HFFc6 (cell line): Measurements from ENCODE around the gene CAB39L. TPM values are rescaled to one million over a fixed set of nuclear protein-coding genes. Genes with fewer than 3 reads are reported as not detected.
"Not testable (repeated sequence)": the region's sequence is repeated elsewhere in the genome, so short reads cannot be mapped to it uniquely, and the experiment has no call there.

Experiments
- DNase-seq: peaks from one replicate; pipeline ENCODE4 v3.0.0-alpha.2; 2018
- H3K27ac Mint-ChIP-seq: 2 replicates; pipeline ENCODE4 v1.8.0; 2020; ENCODE audit warnings: mild to moderate bottlenecking, mixed read lengths
- H3K27me3 Mint-ChIP-seq: 2 replicates; pipeline ENCODE4 v1.8.0; 2021; ENCODE audit warnings: mild to moderate bottlenecking, moderate library complexity, mixed read lengths; ENCODE audit not compliant: insufficient read depth
- H3K36me3 Mint-ChIP-seq: 2 replicates; pipeline ENCODE4 v1.8.0; 2021; ENCODE audit warnings: low read depth, mixed read lengths
- H3K4me1 Mint-ChIP-seq: 2 replicates; pipeline ENCODE4 v1.8.0; 2020; ENCODE audit warnings: low read depth, mixed read lengths
- H3K4me3 Mint-ChIP-seq: 2 replicates; pipeline ENCODE4 v1.8.0; 2020; ENCODE audit warnings: mild to moderate bottlenecking, moderate library complexity, mixed read lengths
- H3K9me3 Mint-ChIP-seq: 2 replicates; pipeline ENCODE4 v1.8.0; 2020; ENCODE audit warnings: mild to moderate bottlenecking, mixed read lengths
- CTCF ChIP-seq: fragments of 200-600 bp; sonication (generic); IDR thresholded peaks from 2 replicates; pipeline ENCODE4 v1.5.0; 2021; ENCODE audit warnings: antibody characterized with exemption, mild to moderate bottlenecking
- total RNA-seq, 6 experiments: library from RNA; stranded (reverse); fragmentation: NEBNext Ultra II Directional; extraction: Animal tissue kit (Norgen Biotek cat#: 25700); gene quantifications; 2 replicates in 1 of 6; 3 replicates in 5 of 6; pipeline ENCODE4 v1.2.3, GENCODE V29; 2021

Gene CAB39L
- total RNA-seq, 6 experiments from 2014 or later, result 3.7 to 6.9 (median 5.9) TPM

GRCh38 chr13:49298416-49298815 lies 145.4 kb downstream of the CAB39L start:
- TF ChIP-seq CTCF, result no peak

GRCh38 chr13:49297338-49297737 lies 146.5 kb downstream of the CAB39L start:
- H3K36me3 Mint-ChIP-seq, result no peaks in the 10 kb centered on the region
- no peak overlapping the region for H3K4me3 Mint-ChIP-seq
- no peak for TF ChIP-seq CTCF
- peaks cover 31% of the 10 kb centered on the region for H3K4me1 Mint-ChIP-seq
- H3K27ac Mint-ChIP-seq, result no peak overlapping the region
- DNase-seq, result no peak
- H3K9me3 Mint-ChIP-seq, result no peaks in the 10 kb centered on the region
- H3K27me3 Mint-ChIP-seq, result peaks cover 2% of the 10 kb centered on the region

More at GRCh38 chr13:49298416-49298815, 145.4 kb downstream of the CAB39L start:
- H3K36me3 Mint-ChIP-seq, result no peaks in the 10 kb centered on the region
- H3K4me1 Mint-ChIP-seq, result peaks cover 29% of the 10 kb centered on the region
- no peak for DNase-seq
- H3K27me3 Mint-ChIP-seq, result peaks cover 2% of the 10 kb centered on the region
- no peaks in the 10 kb centered on the region for H3K9me3 Mint-ChIP-seq
- no peak overlapping the region for H3K27ac Mint-ChIP-seq
- H3K4me3 Mint-ChIP-seq, result no peak overlapping the region

GRCh38 chr13:49296659-49297058 lies 147.2 kb downstream of the CAB39L start:
- Mint-ChIP-seq H3K4me3 (no peak overlapping the region), H3K4me1 (peaks cover 31% of the 10 kb centered on the region), H3K9me3 (no peaks in the 10 kb centered on the region), H3K27me3 (no peaks in the 10 kb centered on the region; the same call in 1 of the 2 replicates), H3K27ac (no peak overlapping the region), H3K36me3 (no peaks in the 10 kb centered on the region)
- TF ChIP-seq CTCF, result no peak
- no peak for DNase-seq

GRCh38 chr13:49295244-49295643 lies 148.6 kb downstream of the CAB39L start:
- no peak overlapping the region for H3K4me3 Mint-ChIP-seq
- peaks cover 20% of the 10 kb centered on the region for H3K4me1 Mint-ChIP-seq
- no peak overlapping the region for H3K27ac Mint-ChIP-seq
- no peak for TF ChIP-seq CTCF
- no peaks in the 10 kb centered on the region; the same call in 1 of the 2 replicates for H3K27me3 Mint-ChIP-seq
- no peaks in the 10 kb centered on the region for H3K9me3 Mint-ChIP-seq
- H3K36me3 Mint-ChIP-seq, result no peaks in the 10 kb centered on the region
- no peak for DNase-seq

- peaks cover 20% of the 10 kb centered on the region for H3K4me1 Mint-ChIP-seq
- H3K9me3 Mint-ChIP-seq, H3K36me3 Mint-ChIP-seq, H3K27me3 Mint-ChIP-seq, H3K4me3 Mint-ChIP-seq, DNase-seq, H3K27ac Mint-ChIP-seq: not testable (repeated sequence)
Measured at GRCh38 chr13:49294723-49295122, 149.1 kb downstream of the CAB39L start.

GRCh38 chr13:49292742-49293486 lies 150.9 kb downstream of the CAB39L start:
- no peak for TF ChIP-seq CTCF
- Mint-ChIP-seq H3K27ac (no peak overlapping the region; the same call in 1 of the 2 replicates), H3K4me1 (peaks cover 13% of the 10 kb centered on the region), H3K36me3 (no peaks in the 10 kb centered on the region), H3K4me3 (no peak overlapping the region; the same call in 1 of the 2 replicates), H3K9me3 (no peaks in the 10 kb centered on the region), H3K27me3 (no peaks in the 10 kb centered on the region)
- DNase-seq, result peak; percentile 43
